Smooth muscle cell (in vitro differentiated cells): Measurements from ENCODE around the gene POLA1. TPM values are rescaled to one million over a fixed set of nuclear protein-coding genes. Genes with fewer than 3 reads are reported as not detected.

Experiments used
- DNase-seq: peaks from one replicate; lab custom pipeline; 2025; ENCODE audit not compliant: unreplicated experiment; lab: John Stamatoyannopoulos, UW
- H2AFZ ChIP-seq: fragments of 200-600 bp; sonication (generic); 2 replicates; pipeline ENCODE4 v1.6.0; 2016; ENCODE audit warnings: antibody characterized with exemption, low read depth, mild to moderate bottlenecking
- H3F3A ChIP-seq: fragments of 200-600 bp; sonication (generic); 2 replicates; pipeline ENCODE4 v1.6.0; 2017; ENCODE audit warnings: antibody characterized with exemption, low read depth
- H3K27ac ChIP-seq: fragments of 200-600 bp; sonication (generic); 2 replicates; pipeline ENCODE4 v1.5.1; 2016; ENCODE audit warnings: low read depth, mild to moderate bottlenecking
- H3K27me3 ChIP-seq: fragments of 200-600 bp; sonication (generic); 2 replicates; pipeline ENCODE4 v1.6.1; 2016; ENCODE audit warnings: low read depth, mild to moderate bottlenecking
- H3K36me3 ChIP-seq: fragments of 200-600 bp; sonication (generic); 2 replicates; pipeline ENCODE4 v1.5.1; 2016; ENCODE audit warnings: low read depth
- H3K4me1 ChIP-seq: fragments of 200-600 bp; sonication (generic); 2 replicates; pipeline ENCODE4 v1.5.1; 2016; ENCODE audit warnings: low read depth
- H3K4me2 ChIP-seq: fragments of 200-600 bp; sonication (generic); 2 replicates; pipeline ENCODE4 v1.6.0; 2016; ENCODE audit warnings: mild to moderate bottlenecking
- H3K4me3 ChIP-seq: fragments of 200-600 bp; sonication (generic); 2 replicates; pipeline ENCODE4 v1.5.1; 2016; ENCODE audit warnings: mild to moderate bottlenecking
- H3K79me2 ChIP-seq: fragments of 200-600 bp; sonication (generic); 2 replicates; pipeline ENCODE4 v1.6.0; 2016; ENCODE audit warnings: low read depth, mild to moderate bottlenecking
- H3K9ac ChIP-seq: fragments of 200-600 bp; sonication (generic); 2 replicates; pipeline ENCODE4 v1.6.0; 2016; ENCODE audit warnings: low read depth
- H3K9me3 ChIP-seq: fragments of 200-600 bp; sonication (generic); replicated peaks from 2 replicates; pipeline ENCODE4 v1.5.1; 2016; ENCODE audit warnings: low read depth
- H4K20me1 ChIP-seq: fragments of 200-600 bp; sonication (generic); 2 replicates; pipeline ENCODE4 v1.6.0; 2016; ENCODE audit warnings: low read depth
- CTCF ChIP-seq: fragments of 200-600 bp; sonication (generic); IDR thresholded peaks from 2 replicates; pipeline ENCODE4 v1.5.1; 2017; ENCODE audit warnings: borderline replicate concordance, mild to moderate bottlenecking, antibody characterized with exemption; ENCODE audit not compliant: insufficient read depth, poor library complexity, severe bottlenecking
- WGBS: methylation state at CpG from one replicate; pipeline ENCODE4 v1.1.7; 2016; ENCODE audit warnings: low lambda C conversion rate; 5-methylcytosine and 5-hydroxymethylcytosine counted together
- polyA plus RNA-seq: library from polyadenylated mRNA; unstranded; fragments of >200 nt; fragmentation: Nextera tagmentation; extraction: Ambion mirVana; gene quantifications from 2 replicates; pipeline ENCODE4 v1.2.1, GENCODE V29; 2016
- total RNA-seq: library from RNA; depleted of rRNA; stranded (reverse); fragments of >200 nt; gene quantifications from 2 replicates; pipeline ENCODE4 v1.2.3, GENCODE V29; 2014

Gene POLA1
- total and polyA plus RNA-seq, 2 experiments from 2014 or later: 5.4 to 11.7 TPM

- Histone ChIP-seq H3K4me2 (peak overlapping the region; percentile 89), H3K4me1 (peaks cover 79% of the 10 kb centered on the region), H3K27ac (no peak overlapping the region), H3K9me3 (no peaks in the 10 kb centered on the region), H3K36me3 (no peaks in the 10 kb centered on the region), H3K4me3 (peak overlapping the region; percentile 45), H3F3A (no peaks in the 10 kb centered on the region), H3K9ac (no peak overlapping the region), H3K27me3 (peaks cover 98% of the 10 kb centered on the region), H3K79me2 (no peaks in the 10 kb centered on the region), H4K20me1 (peaks cover 5% of the 10 kb centered on the region), H2AFZ (no peak overlapping the region)
- WGBS: 13% methylated on average over 33 of the region's 65 CpGs
- TF ChIP-seq CTCF: no peak
- no peak for DNase-seq
Measured at GRCh38 chrX:25001808-25002660, 308.3 kb downstream of the POLA1 start.

- no peaks in the 10 kb centered on the region for H3K36me3 ChIP-seq
- H4K20me1 ChIP-seq: peaks cover 5% of the 10 kb centered on the region
- no peak overlapping the region for H3K27ac ChIP-seq
- no peak for DNase-seq
- H2AFZ ChIP-seq: no peak overlapping the region
- TF ChIP-seq CTCF: no peak
- H3K27me3 ChIP-seq: peaks cover 100% of the 10 kb centered on the region
- H3K4me2 ChIP-seq: peak overlapping the region; percentile 89
- no peaks in the 10 kb centered on the region for H3F3A ChIP-seq
- peak overlapping the region; percentile 45 for H3K4me3 ChIP-seq
- no peak overlapping the region for H3K9ac ChIP-seq
- H3K4me1 ChIP-seq: peaks cover 77% of the 10 kb centered on the region
- WGBS: under 1% methylated on average over 15 of the region's 33 CpGs
- H3K9me3 ChIP-seq: no peaks in the 10 kb centered on the region
- no peaks in the 10 kb centered on the region for H3K79me2 ChIP-seq
Measured at GRCh38 chrX:25002661-25003020, 308.9 kb downstream of the POLA1 start.

- no peaks in the 10 kb centered on the region for H3F3A ChIP-seq
- no peaks in the 10 kb centered on the region for H3K36me3 ChIP-seq
- no peak for TF ChIP-seq CTCF
- peak overlapping the region; percentile 36 for H2AFZ ChIP-seq
- 2% methylated on average over 39 of the region's 40 CpGs for WGBS
- no peak overlapping the region for H3K27ac ChIP-seq
- no peaks in the 10 kb centered on the region for H3K79me2 ChIP-seq
- peaks cover 100% of the 10 kb centered on the region for H3K27me3 ChIP-seq
- no peak overlapping the region for H3K9ac ChIP-seq
- peak overlapping the region; percentile 45 for H3K4me3 ChIP-seq
- peak overlapping the region; percentile 89 for H3K4me2 ChIP-seq
- DNase-seq: no peak
- H4K20me1 ChIP-seq: peaks cover 5% of the 10 kb centered on the region
- H3K9me3 ChIP-seq: no peaks in the 10 kb centered on the region
- H3K4me1 ChIP-seq: peaks cover 72% of the 10 kb centered on the region
Measured at GRCh38 chrX:25003066-25003849, 309.5 kb downstream of the POLA1 start.
